BLaER1 treated with 17β-estradiol and CSF1 and Interleukin-3, amounts not matched to agents 10 nM and 100 nM (cell line): ENCODE data around the gene PALM3.

ENCODE experiments used
- H3K27ac ChIP-seq, 11 experiments: shearing (Covaris generic); formaldehyde crosslinking; 2 replicates each; pipeline ENCODE4 v1.8.1; 2022
- H3K27me3 ChIP-seq, 11 experiments: shearing (Covaris generic); formaldehyde crosslinking; 2 replicates each; pipeline ENCODE4 v1.8.1; 2022
- H3K36me3 ChIP-seq, 11 experiments: shearing (Covaris generic); formaldehyde crosslinking; 2 replicates each; pipeline ENCODE4 v1.8.1; 2022
- H3K4me1 ChIP-seq, 10 experiments: shearing (Covaris generic); formaldehyde crosslinking; 2 replicates each; pipeline ENCODE4 v1.8.1; 2022
- H3K4me2 ChIP-seq, 11 experiments: shearing (Covaris generic); formaldehyde crosslinking; 2 replicates each; pipeline ENCODE4 v1.8.1; 2022
- H3K4me3 ChIP-seq, 10 experiments: shearing (Covaris generic); formaldehyde crosslinking; 2 replicates each; pipeline ENCODE4 v1.8.1; 2022
- H3K9ac ChIP-seq, 11 experiments: shearing (Covaris generic); formaldehyde crosslinking; 2 replicates each; pipeline ENCODE4 v1.8.1; 2022
- H3K9me3 ChIP-seq, 11 experiments: shearing (Covaris generic); formaldehyde crosslinking; replicated peaks in 1 of 11; 2 replicates each; pipeline ENCODE4 v1.8.1; 2022
- H4K20me1 ChIP-seq, 11 experiments: shearing (Covaris generic); formaldehyde crosslinking; 2 replicates each; pipeline ENCODE4 v1.8.1; 2022
- Cebpa-rat ChIP-seq, 11 experiments: shearing (Covaris generic); IDR thresholded peaks; 2 replicates each; pipeline ENCODE4 v1.8.1; 2022

The PALM3 gene

GRCh38 chr19:14058182-14059092, 3.4 kb downstream of the PALM3 start:
- H3K4me3 ChIP-seq, result peak overlapping the region in 7 of 10 experiments; percentile 21 to 42 (median 32); a peak in 4 of 20 replicates
- peaks cover 42 to 85% (median 61%) of the 10 kb centered on the region in 11 experiments for H3K27me3 ChIP-seq
- no peak overlapping the region for H3K27ac ChIP-seq
- no peaks in the 10 kb centered on the region for H3K9me3 ChIP-seq
- peaks cover 10 to 31% (median 19%) of the 10 kb centered on the region in 10 experiments; a peak in 19 of 20 replicates for H3K4me1 ChIP-seq
- H3K36me3 ChIP-seq, result no peaks in the 10 kb centered on the region
- 0 out of 22 replicates have a peak overlapping the region, but pooled peaks of 1 of the 11 experiments have one; percentile 26 for H3K9ac ChIP-seq
- H3K4me2 ChIP-seq, result peak overlapping the region; percentile 39 to 84 (median 64); a peak in 21 of 22 replicates
- no peak for TF ChIP-seq Cebpa-rat (IDR thresholded peaks at IDR 0.05)
- H4K20me1 ChIP-seq, result peaks cover 0 to 32% (median 0%) of the 10 kb centered on the region in 11 experiments; a peak in 6 of 22 replicates

GRCh38 chr19:14056741-14057356, 5.0 kb downstream of the PALM3 start:
- H3K9ac ChIP-seq, result no peak overlapping the region
- peak overlapping the region in 1 of 11 experiments; percentile 49; a peak in 1 of 22 replicates for H3K4me2 ChIP-seq
- H3K4me1 ChIP-seq, result peaks cover 9 to 21% (median 15%) of the 10 kb centered on the region in 10 experiments; a peak in 18 of 20 replicates
- no peak overlapping the region for H3K4me3 ChIP-seq
- TF ChIP-seq Cebpa-rat (IDR thresholded peaks at IDR 0.05), result peak in 2 of 11 experiments; percentile 28 to 37; a peak in 2 of 22 replicates
- peaks cover 0 to 34% (median 0%) of the 10 kb centered on the region in 11 experiments; a peak in 7 of 22 replicates for H4K20me1 ChIP-seq
- H3K9me3 ChIP-seq, result no peaks in the 10 kb centered on the region
- H3K27ac ChIP-seq, result no peak overlapping the region
- H3K27me3 ChIP-seq, result peaks cover 42 to 83% (median 61%) of the 10 kb centered on the region in 11 experiments
- H3K36me3 ChIP-seq, result peaks cover 0 to 13% (median 4%) of the 10 kb centered on the region in 11 experiments; a peak in 11 of 22 replicates

DNA sequence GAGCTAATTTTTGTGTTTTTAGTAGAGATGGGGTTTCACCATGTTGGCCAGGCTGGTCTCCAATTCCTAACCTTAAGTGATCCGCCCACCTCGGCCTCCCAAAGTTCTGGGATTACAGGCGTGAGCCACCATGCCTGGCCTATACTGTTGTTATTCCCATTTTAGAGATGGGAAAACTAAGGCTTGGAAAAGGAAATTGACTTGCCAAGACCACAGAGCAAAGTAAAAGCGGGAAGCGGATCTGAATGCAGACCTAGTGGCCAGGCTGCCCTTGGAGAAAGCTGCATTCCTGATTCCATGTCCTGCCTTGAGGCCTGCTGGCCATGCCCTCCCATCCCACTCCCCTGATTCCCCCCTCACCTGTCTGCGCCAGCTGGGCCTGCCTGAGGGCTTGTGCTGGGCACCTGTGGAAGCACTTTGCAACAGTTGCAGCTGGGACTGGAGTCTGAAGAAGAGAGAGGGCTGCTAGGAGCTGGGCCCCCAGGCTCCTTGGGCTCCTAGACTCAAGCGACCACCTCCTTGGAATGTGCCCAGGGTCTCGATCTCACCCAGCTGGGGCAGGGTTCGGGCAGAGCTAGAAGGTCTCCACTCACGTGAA, 5.7 kb downstream of the PALM3 start:
- H3K4me2 ChIP-seq, result no peak overlapping the region
- peaks cover 42 to 76% (median 57%) of the 10 kb centered on the region in 11 experiments for H3K27me3 ChIP-seq
- H3K36me3 ChIP-seq, result peaks cover 0 to 18% (median 4%) of the 10 kb centered on the region in 11 experiments; a peak in 11 of 22 replicates
- no peak overlapping the region for H3K9ac ChIP-seq
- no peaks in the 10 kb centered on the region for H3K9me3 ChIP-seq
- peaks cover 0 to 38% (median 0%) of the 10 kb centered on the region in 11 experiments; a peak in 7 of 22 replicates for H4K20me1 ChIP-seq
- no peak overlapping the region for H3K27ac ChIP-seq
- TF ChIP-seq Cebpa-rat (IDR thresholded peaks at IDR 0.05), result no peak
- H3K4me1 ChIP-seq, result peaks cover 9 to 21% (median 13%) of the 10 kb centered on the region in 10 experiments; a peak in 18 of 20 replicates
- no peak overlapping the region for H3K4me3 ChIP-seq

- Histone ChIP-seq H3K27ac (no peak overlapping the region), H3K9ac (no peak overlapping the region), H3K4me1 (peaks cover 9 to 19% (median 13%) of the 10 kb centered on the region in 10 experiments; a peak in 18 of 20 replicates), H3K4me2 (no peak overlapping the region), H3K27me3 (peaks cover 37 to 69% (median 51%) of the 10 kb centered on the region in 11 experiments), H3K36me3 (peaks cover 0 to 26% (median 9%) of the 10 kb centered on the region in 11 experiments; a peak in 11 of 22 replicates), H4K20me1 (peaks cover 0 to 39% (median 0%) of the 10 kb centered on the region in 11 experiments; a peak in 7 of 22 replicates), H3K9me3 (no peaks in the 10 kb centered on the region), H3K4me3 (no peak overlapping the region)
- no peak for TF ChIP-seq Cebpa-rat (IDR thresholded peaks at IDR 0.05)
Observed at GRCh38 chr19:14055396-14055795, 6.5 kb downstream of the PALM3 start.

DNA sequence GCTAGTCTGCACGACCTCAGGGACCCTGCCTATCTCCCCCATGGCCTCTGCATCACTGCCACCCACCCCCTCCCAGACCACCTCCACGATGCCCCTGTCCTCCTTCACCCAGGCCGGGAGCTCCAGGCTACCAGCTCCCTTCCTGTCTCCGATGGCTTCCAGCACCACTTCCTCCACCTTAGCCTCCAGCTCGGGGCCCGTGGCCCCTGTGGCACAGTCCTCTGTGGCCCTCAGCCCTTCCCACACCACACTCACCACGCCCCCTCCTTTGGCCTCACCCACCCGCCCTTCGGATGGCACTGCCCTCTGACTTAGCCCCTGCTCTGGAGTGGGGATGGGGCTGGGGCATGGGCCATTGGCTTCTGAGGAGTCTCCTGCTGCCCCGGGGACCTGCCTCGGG, 7.2 kb downstream of the PALM3 start:
- no peak overlapping the region for H3K9ac ChIP-seq
- H3K4me1 ChIP-seq, result peaks cover 9 to 18% (median 12%) of the 10 kb centered on the region in 10 experiments; a peak in 18 of 20 replicates
- H3K27me3 ChIP-seq, result peaks cover 37 to 64% (median 51%) of the 10 kb centered on the region in 11 experiments
- H3K36me3 ChIP-seq, result peaks cover 0 to 32% (median 11%) of the 10 kb centered on the region in 11 experiments; a peak in 11 of 22 replicates
- no peaks in the 10 kb centered on the region for H3K9me3 ChIP-seq
- no peak overlapping the region for H3K4me3 ChIP-seq
- no peak overlapping the region for H3K27ac ChIP-seq
- peaks cover 0 to 39% (median 0%) of the 10 kb centered on the region in 11 experiments; a peak in 7 of 22 replicates for H4K20me1 ChIP-seq
- TF ChIP-seq Cebpa-rat (IDR thresholded peaks at IDR 0.05), result no peak
- no peak overlapping the region for H3K4me2 ChIP-seq

- Histone ChIP-seq H3K9ac (no peak overlapping the region), H3K4me2 (no peak overlapping the region), H3K27me3 (peaks cover 35 to 58% (median 45%) of the 10 kb centered on the region in 11 experiments), H3K27ac (no peak overlapping the region), H3K4me3 (no peak overlapping the region), H3K36me3 (peaks cover 0 to 34% (median 12%) of the 10 kb centered on the region in 11 experiments; a peak in 12 of 22 replicates), H3K4me1 (peaks cover 8 to 18% (median 10%) of the 10 kb centered on the region in 10 experiments; a peak in 18 of 20 replicates), H3K9me3 (no peaks in the 10 kb centered on the region), H4K20me1 (peaks cover 0 to 39% (median 0%) of the 10 kb centered on the region in 11 experiments; a peak in 7 of 22 replicates)
- TF ChIP-seq Cebpa-rat (IDR thresholded peaks at IDR 0.05), result no peak
Observed at GRCh38 chr19:14054099-14054498, 7.8 kb downstream of the PALM3 start.

- Histone ChIP-seq H3K9me3 (peaks cover 0 to 1% (median under 1%) of the 10 kb centered on the region in 11 experiments; a peak in 8 of 22 replicates), H3K4me2 (0 out of 22 replicates have a peak overlapping the region, but pooled peaks of 1 of the 11 experiments have one; percentile 9), H3K36me3 (peaks cover 0 to 37% (median 15%) of the 10 kb centered on the region in 11 experiments; a peak in 12 of 22 replicates), H4K20me1 (peaks cover 0 to 39% (median 0%) of the 10 kb centered on the region in 11 experiments; a peak in 6 of 22 replicates), H3K4me1 (peaks cover 8 to 15% (median 9%) of the 10 kb centered on the region in 10 experiments; a peak in 18 of 20 replicates), H3K9ac (no peak overlapping the region), H3K27ac (no peak overlapping the region), H3K27me3 (peaks cover 29 to 52% (median 39%) of the 10 kb centered on the region in 11 experiments), H3K4me3 (no peak overlapping the region)
- TF ChIP-seq Cebpa-rat (IDR thresholded peaks at IDR 0.05), result no peak
Observed at GRCh38 chr19:14053500-14053899, 8.4 kb downstream of the PALM3 start.

DNA sequence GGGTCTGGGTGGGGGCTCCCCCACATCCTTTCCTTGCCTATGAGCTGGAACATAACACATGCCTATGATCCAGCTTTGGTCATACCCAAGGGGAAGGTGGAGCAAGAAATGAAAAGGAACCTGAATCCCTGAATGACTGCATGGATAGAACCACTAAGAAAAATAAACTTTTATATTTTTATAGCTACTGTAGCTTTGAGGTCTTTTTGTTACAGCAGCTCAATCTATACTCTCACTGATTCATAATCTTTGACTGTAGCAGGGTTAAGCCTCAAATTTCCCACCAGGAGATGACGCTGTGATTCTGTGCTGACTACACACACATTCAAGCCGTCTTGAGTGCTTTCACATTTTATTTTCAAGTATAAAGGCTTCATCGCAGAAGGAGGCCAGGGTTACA, 8.8 kb downstream of the PALM3 start:
- Histone ChIP-seq H3K9me3 (peaks cover 0 to 6% (median 4%) of the 10 kb centered on the region in 11 experiments; a peak in 12 of 22 replicates), H3K27ac (no peak overlapping the region), H3K9ac (no peak overlapping the region), H3K4me3 (no peak overlapping the region), H4K20me1 (peaks cover 0 to 39% (median 0%) of the 10 kb centered on the region in 11 experiments; a peak in 6 of 22 replicates), H3K4me1 (peaks cover 3 to 10% (median 4%) of the 10 kb centered on the region in 10 experiments; a peak in 18 of 20 replicates), H3K4me2 (no peak overlapping the region), H3K27me3 (peaks cover 25 to 47% (median 35%) of the 10 kb centered on the region in 11 experiments), H3K36me3 (peaks cover 0 to 40% (median 20%) of the 10 kb centered on the region in 11 experiments; a peak in 13 of 22 replicates)
- no peak for TF ChIP-seq Cebpa-rat (IDR thresholded peaks at IDR 0.05)
